ENCODE results near the gene SKAP1.
A peak's percentile ranks its signal among the peaks of the same experiment; 100 is the strongest.
"Not testable (repeated sequence)": the region's sequence is repeated elsewhere in the genome, so short reads cannot be mapped to it uniquely, and the experiment has no call there.

Gene SKAP1

DNA sequence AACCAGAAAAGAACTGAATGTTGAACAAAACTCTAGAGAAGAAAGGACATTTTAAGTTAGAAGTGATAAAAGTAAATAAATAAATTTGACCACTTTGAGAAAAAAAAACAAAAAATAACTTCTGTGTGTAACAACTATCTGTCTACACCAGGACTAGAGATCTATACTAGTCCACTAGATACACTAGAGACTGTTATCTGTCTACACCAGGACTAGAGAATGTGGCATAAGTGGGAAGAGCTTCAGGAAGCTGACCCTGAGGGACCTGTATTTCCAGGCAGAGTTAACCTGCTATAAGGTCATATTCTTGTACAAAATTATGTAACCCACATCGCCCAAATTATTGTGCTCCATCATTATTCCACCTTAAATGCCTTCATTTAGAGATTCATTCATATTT lies 160.8 kb downstream of the SKAP1 start:
- DNase-seq, result no peak

DNA sequence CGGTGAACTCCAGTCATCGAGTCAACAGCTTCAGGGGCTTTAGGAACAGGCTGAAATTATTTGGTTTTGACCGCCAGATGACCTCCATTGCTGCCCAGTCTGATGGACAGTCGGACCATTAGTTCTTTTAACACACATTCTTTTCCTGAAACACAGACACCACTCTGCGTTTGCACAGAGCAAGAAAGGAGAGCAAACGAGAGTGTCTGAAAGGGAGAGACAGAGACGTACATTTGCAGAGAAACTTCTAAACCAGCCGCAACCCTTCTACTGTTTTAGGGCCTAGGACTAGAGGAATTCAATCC lies 166.3 kb downstream of the SKAP1 start:
- DNase-seq, result no peak

DNA sequence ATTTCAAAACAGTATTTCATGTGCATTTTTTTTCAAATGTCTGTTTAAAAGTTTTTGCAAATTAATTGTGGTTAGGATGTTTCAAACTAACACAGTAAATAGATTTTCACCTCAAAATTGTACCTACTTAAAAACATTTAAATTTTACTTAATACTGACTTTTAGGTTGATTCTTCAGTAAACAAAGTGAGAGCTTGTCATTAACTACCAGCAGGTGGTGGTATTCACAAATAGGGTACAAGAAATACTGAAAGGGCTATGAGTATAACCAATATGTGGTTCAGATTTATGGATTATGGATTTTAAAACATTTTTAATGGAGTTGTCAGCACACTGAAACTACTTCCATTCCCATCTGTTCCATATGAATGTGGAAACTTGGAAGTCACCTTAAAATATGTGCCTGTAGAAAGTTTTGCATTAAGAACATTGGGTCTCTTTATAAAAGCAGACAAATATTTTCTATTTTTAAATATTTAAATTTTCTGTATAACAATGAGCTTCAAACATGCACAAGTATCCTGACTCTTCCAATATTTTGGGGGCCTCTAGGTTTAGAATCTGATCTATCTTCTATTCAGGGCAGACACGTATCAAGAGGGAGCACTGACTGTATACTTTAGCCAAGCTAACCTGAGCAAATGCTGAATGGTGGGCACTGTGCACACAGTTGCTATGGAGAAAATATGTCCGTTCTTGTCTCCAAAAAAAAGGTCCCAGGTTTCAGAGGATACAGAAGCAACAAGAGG lies 166.9 kb downstream of the SKAP1 start:
- DNase-seq, result peak; percentile 20

DNA sequence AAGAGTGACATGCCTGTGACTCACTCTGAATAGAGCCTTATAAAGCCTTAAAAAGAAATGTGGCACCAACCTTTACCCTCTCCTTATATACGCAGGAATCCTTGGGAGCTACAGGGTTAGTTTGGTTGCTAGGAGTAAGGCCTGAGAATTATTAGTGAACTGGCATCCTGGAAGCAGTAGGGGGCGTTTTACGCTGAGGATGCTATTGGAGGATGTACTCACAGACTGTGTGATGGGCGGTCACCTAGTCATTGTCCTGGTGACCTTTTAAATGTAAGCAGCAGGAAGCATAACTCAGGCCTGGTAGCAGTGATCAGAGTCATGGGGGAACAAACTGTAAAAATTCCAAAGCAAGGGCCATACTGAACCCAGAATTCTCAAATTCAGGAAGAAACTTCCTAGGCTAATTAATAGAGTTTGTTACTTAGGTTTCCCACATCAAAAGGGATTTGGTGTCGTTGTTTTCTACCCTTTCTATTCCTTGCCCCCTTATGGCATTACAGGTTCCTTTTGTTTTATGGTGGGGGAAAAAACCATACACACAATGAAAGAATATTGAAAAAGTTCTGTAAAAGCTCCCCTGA lies 168.6 kb downstream of the SKAP1 start:
- no peak for DNase-seq

DNA sequence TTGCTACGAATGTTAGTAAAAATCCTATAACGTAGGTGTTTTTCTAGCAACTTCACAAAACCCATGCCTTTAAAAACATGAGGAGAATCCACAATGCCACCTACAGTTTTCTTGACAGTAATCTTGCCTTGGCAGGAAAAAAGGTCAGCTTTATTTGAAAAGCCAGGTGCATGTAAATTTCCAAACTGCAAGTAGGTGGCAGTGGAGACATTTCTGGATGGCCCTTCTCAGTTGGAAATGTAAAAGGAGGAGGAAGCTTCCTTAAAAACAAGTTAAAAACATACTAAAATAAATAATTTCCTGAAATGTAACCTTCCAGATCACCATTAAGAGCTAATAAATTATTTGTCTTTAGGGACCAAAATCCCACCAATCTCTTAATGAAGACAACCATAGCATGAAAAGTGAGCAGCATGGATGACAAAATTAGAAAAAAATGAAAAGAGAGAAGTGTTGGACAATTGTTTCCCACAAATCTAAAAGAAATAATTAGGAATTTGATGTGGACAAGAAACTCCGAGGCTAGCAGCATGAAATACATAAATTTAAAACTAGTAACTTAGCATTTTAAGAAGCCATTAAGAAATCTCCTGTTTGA lies 170.2 kb downstream of the SKAP1 start:
- DNase-seq, result peak; percentile 40

DNA sequence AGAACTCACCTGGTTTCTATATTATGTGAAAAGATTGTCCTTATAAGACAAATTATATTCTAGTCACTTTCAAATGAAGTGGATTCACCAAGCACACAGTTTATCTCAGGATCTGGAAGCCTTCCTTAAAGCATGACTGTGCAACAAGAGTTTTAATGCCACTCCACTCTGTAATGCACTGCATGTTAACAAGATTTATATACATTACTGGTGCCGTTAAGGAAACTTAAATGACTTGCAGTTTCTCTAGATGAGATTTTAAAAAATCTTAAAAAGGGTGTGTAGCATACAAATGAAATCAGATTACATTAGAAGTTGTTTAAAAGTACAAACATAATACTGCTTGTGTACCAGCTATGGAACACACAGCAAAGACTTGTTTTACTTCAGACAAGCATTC lies 171.7 kb downstream of the SKAP1 start:
- DNase-seq, result no peak

DNA sequence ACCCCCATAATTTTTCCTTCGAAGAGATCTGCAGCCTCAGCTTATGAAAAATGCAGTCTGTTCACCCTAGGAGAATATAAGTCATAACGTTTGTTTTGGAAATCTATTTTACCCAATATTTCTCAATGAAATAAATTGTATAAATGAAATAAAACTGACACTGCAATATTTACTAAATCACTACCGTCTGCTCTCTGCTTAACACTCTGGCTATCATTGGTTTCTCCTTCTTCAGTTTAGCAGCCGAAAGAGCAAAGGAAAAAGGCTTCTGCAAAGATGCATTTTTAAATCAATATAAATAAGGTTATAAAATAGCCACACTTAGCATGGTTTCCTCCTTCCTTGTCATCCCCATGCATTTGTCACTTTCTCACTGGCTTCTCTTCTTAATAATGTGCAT lies 174.3 kb downstream of the SKAP1 start:
- DNase-seq, result no peak

DNA sequence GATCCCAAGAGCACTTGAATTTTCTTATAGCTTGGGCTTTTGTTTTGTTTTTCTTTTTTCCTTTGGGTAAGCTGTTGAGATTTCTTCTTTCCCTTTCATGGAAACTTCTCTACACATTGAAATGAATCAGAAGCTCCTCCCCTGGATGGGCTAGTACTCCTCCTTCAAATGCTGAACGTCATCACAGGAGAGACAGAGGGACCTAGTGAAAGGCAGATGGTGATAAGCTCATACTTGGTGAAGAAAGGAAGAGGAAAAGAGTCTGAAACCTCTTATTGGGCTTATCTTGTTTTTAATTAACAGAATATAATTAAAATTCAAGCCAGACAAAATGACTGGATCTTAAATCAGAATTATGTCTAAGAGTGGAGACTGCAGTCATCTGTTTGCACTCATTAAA lies 175.1 kb downstream of the SKAP1 start:
- DNase-seq, result no peak

DNA sequence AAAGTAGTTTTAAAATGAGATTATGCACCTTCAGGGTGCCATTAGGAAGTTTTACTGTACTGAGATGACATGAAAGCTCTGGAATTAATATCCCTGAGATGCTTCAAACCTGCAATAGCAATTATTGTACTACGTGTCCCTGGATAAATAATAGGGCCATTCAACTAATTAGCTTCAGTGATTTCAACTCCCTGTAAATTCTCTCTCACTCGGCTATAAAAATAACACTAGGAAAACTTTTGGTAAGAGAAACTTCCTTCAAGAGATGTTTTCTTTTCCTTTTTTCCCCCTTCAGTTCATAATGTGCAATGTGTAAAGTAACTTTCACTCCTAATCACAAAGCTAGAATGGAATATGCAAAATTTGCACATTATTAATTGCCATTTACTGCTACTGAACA lies 176.0 kb downstream of the SKAP1 start:
- DNase-seq, result no peak

DNA sequence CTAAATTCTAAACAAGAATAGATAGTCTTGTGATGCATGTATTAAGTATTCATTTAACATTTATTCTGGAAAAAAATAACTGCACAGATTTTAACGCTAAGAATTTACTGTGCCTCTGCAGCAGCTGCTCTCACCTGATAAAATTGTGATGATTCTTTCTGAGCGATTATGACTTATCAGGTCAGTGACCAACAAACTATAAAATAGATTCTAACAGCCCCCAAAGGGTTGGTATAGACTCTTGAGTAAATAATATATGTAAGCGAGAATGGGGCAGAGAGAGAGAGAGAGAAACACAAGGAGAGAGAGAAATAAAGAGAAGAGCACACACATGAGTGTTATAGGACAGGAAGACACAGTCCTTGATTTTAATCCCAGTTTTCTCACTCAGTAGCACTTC lies 178.1 kb downstream of the SKAP1 start:
- DNase-seq, result no peak

DNA sequence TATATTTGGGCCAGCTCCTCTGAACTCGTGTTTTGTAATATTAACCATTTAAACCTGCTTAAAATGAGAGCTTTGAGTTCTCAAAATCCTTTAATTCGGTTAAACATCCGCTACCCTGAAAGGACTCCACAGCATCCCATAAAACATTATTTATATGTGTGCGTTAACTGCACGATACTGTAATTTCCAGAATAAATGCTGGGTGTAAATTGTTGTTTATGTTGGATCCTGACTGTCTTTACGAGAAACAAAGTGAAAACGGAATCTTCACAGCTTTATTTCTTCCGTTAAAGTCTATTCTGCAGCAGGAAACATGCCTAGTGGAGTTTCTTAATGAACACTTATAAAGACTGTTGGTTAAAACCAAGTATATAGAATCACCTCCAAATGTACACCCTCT lies 179.1 kb downstream of the SKAP1 start:
- no peak for DNase-seq

DNA sequence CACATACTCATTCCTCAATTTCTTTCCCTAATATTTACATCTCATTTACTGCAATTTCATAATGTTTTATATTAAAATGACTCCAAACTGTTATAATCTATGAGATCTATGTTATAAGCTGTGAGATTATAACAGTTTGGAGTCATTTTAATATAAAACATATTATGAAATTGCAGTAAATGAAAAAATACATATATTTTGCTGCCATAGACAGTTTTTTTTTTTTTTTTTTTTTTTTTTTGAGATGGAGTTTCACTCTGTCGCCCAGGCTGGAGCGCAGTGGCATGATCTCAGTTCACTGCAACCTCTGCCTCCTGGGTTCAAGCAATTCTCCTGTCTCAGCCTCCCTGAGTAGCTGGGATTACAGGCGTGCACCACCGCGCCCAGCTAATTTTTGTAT lies 180.0 kb downstream of the SKAP1 start:
- DNase-seq, result not testable (repeated sequence)

DNA sequence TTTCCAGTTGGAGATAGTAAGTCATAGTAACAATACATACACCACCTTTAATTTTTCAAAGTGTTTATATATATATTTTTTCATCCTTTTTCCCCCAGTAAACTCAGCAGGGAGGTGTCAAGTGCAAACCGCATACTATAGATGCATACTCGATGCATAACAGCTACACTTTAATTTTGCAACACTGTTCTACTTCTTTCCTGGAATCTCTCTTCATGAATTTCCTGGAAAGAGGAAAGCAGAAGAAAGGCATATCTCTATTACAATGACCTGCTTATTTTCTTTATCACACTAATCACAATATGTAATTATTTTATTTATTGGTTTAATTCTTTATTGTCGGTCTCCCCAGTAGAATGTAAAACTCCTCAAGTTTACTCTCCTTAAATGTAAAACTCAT lies 182.4 kb downstream of the SKAP1 start:
- no peak for DNase-seq

DNA sequence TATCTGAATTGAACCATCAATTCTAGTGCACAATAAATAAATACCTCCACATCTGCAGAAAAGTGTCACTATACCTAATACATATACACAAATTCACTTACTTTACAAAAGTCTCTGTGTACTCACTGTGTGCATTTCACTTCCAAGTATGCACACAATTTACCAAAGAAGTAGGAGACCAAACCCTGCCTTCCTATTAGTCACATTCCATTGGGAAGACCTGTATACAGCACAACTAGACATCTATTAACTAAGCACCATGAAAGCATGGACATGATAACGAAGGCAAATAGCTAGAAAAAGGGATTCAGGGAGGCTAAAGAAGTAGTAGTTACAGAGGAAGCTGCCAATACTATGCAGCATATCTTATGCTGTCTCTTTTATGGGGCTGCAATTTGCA lies 183.0 kb downstream of the SKAP1 start:
- DNase-seq, result no peak

DNA sequence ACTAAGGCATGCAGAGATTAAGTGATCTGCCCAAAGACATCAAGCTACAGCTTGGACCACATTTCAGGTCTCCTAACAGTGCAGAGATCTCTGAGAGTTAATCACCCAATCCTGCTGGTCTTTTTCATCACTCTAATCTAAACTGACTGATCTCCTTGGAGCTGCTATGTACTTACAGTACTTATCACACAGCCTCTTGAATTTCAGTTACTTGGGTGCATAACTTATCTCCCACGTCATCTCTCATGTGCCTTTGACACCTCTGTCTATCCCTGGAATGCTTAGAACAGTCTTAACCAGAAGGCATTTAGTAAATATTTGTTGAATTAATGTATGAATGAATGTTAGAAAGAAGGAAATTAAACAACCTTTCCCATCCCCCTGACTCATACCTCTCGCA lies 183.4 kb downstream of the SKAP1 start:
- DNase-seq, result no peak

DNA sequence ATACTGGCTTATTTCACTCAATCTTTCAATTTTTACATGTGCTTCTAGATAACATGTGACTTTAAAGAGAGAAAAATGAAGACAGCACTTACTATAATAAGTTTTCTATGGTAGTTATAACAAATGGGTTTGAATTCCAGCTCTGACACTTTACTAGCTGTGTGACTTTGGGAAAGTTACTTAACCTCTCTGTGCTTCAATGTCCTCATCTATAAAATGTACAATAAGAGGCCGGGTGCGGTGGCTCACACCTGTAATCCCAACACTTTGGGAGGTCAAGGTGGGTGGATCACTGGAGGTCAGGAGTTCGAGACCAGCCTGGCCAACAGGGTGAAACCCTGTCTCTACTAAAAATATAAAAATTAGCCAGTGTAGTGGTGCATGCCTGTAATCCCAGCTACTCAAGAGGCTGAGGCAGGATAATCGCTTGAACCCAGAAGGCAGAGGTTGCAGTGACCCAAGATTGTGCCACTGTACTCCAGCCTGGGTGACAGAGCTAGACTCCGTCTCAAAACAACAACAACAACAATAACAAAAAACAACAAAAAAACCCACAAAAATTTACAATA lies 184.5 kb downstream of the SKAP1 start:
- DNase-seq, result not testable (repeated sequence)

DNA sequence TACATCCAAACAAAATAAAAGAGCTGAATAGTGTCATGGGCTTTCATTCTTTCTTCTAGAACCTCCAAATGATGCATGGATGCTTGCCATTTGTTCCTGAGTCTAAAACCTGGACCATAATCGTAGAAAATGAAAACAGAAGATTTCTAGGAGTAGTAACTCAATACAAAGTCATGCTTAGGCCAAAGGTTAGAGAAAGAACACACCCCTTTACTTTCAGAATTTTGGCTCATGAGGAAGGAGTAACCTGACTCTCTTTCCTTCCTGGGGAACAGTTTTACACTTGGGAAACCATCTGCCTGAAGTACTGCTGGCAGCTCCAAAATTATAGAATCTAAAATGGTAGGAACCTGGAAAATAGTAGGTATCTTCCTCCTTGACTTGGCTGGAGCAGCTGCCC lies 185.2 kb downstream of the SKAP1 start:
- DNase-seq, result no peak

DNA sequence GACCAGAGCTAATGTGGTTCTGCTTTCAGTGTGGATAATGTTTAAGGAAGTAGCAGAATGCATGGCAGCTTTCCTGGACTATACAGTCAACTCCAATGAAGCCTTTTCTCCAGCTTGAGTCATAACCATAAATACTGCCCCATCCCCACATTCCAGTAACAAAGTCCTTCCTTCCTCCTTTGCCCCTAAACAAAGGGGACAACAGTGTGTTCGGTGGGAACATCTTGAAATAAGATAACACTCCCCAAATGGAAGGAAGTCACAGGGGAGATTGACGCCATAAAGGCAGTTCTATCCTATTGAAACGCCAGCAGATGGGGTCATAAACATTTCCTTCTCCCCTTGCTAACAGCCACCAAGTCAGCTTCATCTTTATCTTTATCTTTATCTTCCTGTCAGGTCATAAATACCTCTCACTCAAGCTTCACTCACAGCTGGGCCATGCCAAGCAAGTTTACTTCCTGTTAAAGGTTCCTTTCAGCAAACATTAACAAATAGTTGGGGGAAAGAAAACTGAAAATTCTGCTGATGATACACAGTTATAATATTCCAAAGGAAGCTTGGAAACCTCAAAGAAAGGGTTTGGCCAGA lies 185.8 kb downstream of the SKAP1 start:
- DNase-seq, result no peak

DNA sequence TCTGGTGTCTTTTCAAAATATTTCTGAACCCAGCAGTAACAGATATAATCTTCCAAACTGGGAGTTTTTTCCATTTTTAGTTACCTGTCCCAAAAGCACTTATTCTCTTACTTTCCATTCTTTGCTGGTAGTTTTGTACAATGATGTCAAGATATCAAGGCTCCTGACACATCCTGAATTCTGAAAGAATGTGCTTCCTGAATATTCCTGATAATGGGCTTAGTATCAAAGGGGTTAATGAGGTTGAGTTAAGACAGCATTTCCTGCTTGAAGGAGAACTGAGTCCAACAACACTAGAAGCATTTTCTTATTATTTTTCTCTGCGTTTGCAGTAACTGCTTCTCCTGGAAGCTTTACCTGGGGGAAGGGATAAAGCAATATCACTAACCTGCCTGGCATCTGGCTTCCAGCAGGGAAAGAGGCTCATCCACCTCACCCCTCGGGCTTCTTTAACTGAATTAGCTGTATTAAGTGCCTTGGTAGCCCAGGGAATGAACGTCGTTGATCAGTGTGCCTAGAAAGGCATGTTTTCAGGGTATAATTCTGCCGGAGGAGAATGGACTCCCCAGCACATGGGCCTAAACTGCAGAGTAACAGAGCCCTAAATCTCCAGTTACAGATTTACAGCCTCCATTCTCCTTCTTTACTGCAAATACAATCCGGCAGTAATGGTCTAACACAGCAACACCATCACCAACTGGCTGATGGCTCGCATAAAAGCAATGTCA lies 188.1 kb downstream of the SKAP1 start:
- DNase-seq, result no peak

DNA sequence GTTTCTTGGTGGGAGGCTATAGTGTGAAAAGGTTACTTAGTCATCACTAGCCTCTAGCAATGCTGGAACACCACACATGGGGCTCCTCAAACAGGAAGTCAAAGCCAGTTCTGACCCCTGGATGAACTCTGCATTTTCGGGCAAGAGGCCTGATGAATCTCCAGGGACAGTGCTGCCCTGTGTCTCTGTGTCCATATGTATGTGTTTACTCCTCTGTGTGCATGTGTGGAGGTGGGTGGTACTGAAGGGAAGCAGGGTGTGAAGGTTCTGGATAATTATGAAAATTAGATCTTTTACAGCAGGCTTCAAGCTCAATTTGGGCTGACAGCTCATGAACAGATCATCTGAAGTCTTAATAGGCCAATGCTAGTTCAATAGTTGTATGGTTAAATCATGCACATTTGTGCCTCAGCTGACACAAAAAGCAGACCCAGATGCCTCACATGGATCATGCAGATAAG lies 188.9 kb downstream of the SKAP1 start:
- DNase-seq, result no peak

DNA sequence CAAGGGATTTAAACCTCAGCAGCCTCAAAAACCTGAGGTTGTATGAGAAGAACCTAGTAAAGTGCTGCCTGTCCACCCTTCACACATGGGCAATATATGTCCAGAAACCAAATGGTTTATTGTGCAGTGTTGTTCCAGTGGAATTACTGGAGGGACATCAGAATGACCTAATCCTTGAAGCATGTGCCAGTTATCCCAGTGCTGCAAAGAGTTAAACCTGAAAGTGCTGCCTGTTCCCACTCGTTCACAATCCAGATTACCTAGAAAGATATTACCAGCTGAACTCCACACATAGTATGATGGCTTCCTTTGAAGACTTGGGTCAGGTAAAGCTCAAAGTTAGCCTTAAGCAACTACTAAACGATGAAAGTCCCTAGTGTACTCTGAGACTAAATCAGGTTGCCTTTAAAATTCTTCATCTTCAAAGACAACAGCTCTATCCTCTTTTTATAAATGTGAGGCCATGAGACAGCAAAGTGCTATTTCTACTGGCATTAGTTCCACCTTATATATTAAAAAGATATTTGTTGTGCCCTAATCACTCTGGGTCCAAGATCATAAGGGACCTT lies 189.4 kb downstream of the SKAP1 start:
- DNase-seq, result no peak

DNA sequence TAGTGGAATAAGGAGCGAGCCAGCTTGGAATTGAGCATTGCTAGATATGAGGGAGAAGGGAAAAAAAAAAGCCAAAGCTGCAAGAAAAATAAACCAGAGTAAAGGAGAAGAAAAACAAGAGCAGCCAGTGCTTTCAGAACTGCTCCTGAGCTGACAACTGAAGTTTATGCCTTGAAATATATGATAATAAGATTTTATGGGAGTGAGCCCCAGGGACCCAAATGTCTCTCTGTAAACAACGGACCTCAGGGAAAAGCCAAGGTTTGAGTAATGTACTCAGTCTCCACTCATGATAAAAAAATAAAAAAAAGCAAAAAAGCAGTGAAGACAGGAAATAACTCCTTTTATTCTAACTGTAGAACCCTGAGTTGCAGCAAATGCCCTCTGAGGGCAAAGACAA lies 189.9 kb downstream of the SKAP1 start:
- no peak for DNase-seq

DNA sequence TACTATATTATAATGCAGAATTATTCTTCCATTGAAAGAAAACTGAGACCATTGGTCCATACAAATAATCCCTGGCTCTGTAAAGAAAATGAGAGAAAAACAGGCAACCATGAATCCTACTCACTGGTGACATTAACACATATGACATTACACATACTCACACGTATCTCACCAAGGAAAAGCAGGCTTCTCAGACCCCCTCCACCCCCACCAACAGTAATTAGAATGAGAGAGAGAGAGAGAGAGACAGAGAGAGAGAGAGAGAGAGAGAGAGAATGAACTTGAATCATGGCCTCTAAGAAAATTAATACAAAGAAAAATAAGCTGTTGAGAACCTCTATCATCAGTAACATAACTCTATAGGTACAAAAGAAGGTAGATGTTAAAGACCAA lies 190.4 kb downstream of the SKAP1 start:
- DNase-seq, result no peak

Data from NCI-H748 treated with DMSO at 0.1 percent for 48 hours (cell line).